ENCODE results near the gene UBE2E1.

Gene UBE2E1

DNA sequence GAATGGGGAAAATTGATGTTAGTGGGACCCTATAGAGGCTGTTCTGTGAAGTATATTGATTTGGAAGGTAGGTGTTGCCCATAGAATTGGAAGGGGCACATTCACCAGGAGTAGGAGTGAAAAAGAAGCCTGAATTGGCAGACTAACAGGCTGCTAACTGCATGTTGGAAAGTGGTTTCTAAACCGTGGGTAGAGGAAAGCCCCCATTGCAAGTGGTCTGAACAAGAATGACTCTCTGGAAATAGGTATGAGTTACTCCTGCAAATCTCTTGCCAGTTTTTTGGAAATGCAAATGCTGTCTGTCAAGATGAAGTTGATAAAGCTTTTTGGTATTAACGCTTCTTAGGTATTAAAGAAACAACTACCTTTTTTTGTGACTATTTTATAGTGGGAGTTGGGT is 3.5 kb downstream of the UBE2E1 start:
- H3K27me3 ChIP-seq (ENCODE audit: control insufficient read depth, insufficient read depth, low read length), result no peaks in the 10 kb centered on the region
- H3K4me1 ChIP-seq (ENCODE audit: control insufficient read depth, insufficient read depth, low read length), result peaks cover 47% of the 10 kb centered on the region
- peak overlapping the region; percentile 70; the same call in 1 of the 2 replicates for H3K4me3 ChIP-seq (ENCODE audit: low read depth, low read length)
- H3K9me3 ChIP-seq (ENCODE audit: control insufficient read depth, insufficient read depth, low read depth, low read length), result no peaks in the 10 kb centered on the region
- peaks cover 8% of the 10 kb centered on the region; the same call in 1 of the 2 replicates for H3K36me3 ChIP-seq (ENCODE audit: control insufficient read depth, insufficient read depth, low read length)
- H3K27ac ChIP-seq (ENCODE audit: low read depth, low read length), result no peak overlapping the region
- no peak overlapping the region for H3K9ac ChIP-seq (ENCODE audit: low read length)

- H3K9me3 ChIP-seq (ENCODE audit: control insufficient read depth, insufficient read depth, low read depth, low read length), result no peaks in the 10 kb centered on the region
- H3K4me1 ChIP-seq (ENCODE audit: control insufficient read depth, insufficient read depth, low read length), result peaks cover 47% of the 10 kb centered on the region
- H3K9ac ChIP-seq (ENCODE audit: low read length), result peak overlapping the region; percentile 89
Observed at GRCh38 chr3:23809840-23810342, 4.1 kb downstream of the UBE2E1 start.

GRCh38 chr3:23810343-23811184 is 4.8 kb downstream of the UBE2E1 start:
- Histone ChIP-seq H3K4me1 (ENCODE audit: control insufficient read depth, insufficient read depth, low read length) (peaks cover 42% of the 10 kb centered on the region), H3K27ac (ENCODE audit: low read depth, low read length) (peak overlapping the region; percentile 76), H3K4me3 (ENCODE audit: low read depth, low read length) (peak overlapping the region; percentile 70)

More at GRCh38 chr3:23809840-23810342, 4.1 kb downstream of the UBE2E1 start:
- H3K36me3 ChIP-seq (ENCODE audit: control insufficient read depth, insufficient read depth, low read length), result peaks cover 8% of the 10 kb centered on the region; the same call in 1 of the 2 replicates
- H3K27me3 ChIP-seq (ENCODE audit: control insufficient read depth, insufficient read depth, low read length), result no peaks in the 10 kb centered on the region
- peak overlapping the region; percentile 76; the same call in 1 of the 2 replicates for H3K27ac ChIP-seq (ENCODE audit: low read depth, low read length)
- peak overlapping the region; percentile 70 for H3K4me3 ChIP-seq (ENCODE audit: low read depth, low read length)

DNA sequence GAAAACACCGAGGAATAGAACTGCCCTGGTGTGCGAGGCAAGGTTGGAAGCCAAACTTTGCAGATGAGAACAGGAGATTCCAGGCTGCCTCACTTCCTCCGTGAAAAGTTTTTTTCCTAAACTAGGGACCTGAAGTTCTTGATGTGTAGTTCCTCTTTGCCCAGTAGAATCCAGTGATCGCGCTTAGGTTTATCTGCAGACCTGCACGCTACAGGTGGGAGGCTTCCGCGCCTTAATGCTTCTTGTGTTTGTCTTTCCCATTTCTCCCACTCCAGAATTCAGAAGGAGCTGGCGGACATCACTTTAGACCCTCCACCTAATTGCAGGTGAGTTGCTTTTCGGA is 5.4 kb downstream of the UBE2E1 start:
- Histone ChIP-seq H3K4me1 (ENCODE audit: control insufficient read depth, insufficient read depth, low read length) (peaks cover 42% of the 10 kb centered on the region), H3K36me3 (ENCODE audit: control insufficient read depth, insufficient read depth, low read length) (peaks cover 8% of the 10 kb centered on the region; the same call in 1 of the 2 replicates), H3K27me3 (ENCODE audit: control insufficient read depth, insufficient read depth, low read length) (no peaks in the 10 kb centered on the region), H3K9ac (ENCODE audit: low read length) (peak overlapping the region; percentile 89), H3K27ac (ENCODE audit: low read depth, low read length) (peak overlapping the region; percentile 26), H3K4me3 (ENCODE audit: low read depth, low read length) (peak overlapping the region; percentile 70), H3K9me3 (ENCODE audit: control insufficient read depth, insufficient read depth, low read depth, low read length) (no peaks in the 10 kb centered on the region)

More at GRCh38 chr3:23810343-23811184, 4.8 kb downstream of the UBE2E1 start:
- peaks cover 8% of the 10 kb centered on the region; the same call in 1 of the 2 replicates for H3K36me3 ChIP-seq (ENCODE audit: control insufficient read depth, insufficient read depth, low read length)
- H3K9ac ChIP-seq (ENCODE audit: low read length), result peak overlapping the region; percentile 89
- H3K9me3 ChIP-seq (ENCODE audit: control insufficient read depth, insufficient read depth, low read depth, low read length), result no peaks in the 10 kb centered on the region
- H3K27me3 ChIP-seq (ENCODE audit: control insufficient read depth, insufficient read depth, low read length), result no peaks in the 10 kb centered on the region

GRCh38 chr3:23811919-23812318 is 6.2 kb downstream of the UBE2E1 start:
- Histone ChIP-seq H3K9me3 (ENCODE audit: control insufficient read depth, insufficient read depth, low read depth, low read length) (no peaks in the 10 kb centered on the region), H3K36me3 (ENCODE audit: control insufficient read depth, insufficient read depth, low read length) (peaks cover 8% of the 10 kb centered on the region; the same call in 1 of the 2 replicates), H3K4me3 (ENCODE audit: low read depth, low read length) (peak overlapping the region; percentile 70; the same call in 1 of the 2 replicates), H3K4me1 (ENCODE audit: control insufficient read depth, insufficient read depth, low read length) (peaks cover 42% of the 10 kb centered on the region), H3K9ac (ENCODE audit: low read length) (no peak overlapping the region), H3K27me3 (ENCODE audit: control insufficient read depth, insufficient read depth, low read length) (no peaks in the 10 kb centered on the region), H3K27ac (ENCODE audit: low read depth, low read length) (no peak overlapping the region)

- H3K9ac ChIP-seq (ENCODE audit: low read length), result no peak overlapping the region
- H3K27me3 ChIP-seq (ENCODE audit: control insufficient read depth, insufficient read depth, low read length), result no peaks in the 10 kb centered on the region
- peaks cover 24% of the 10 kb centered on the region for H3K4me1 ChIP-seq (ENCODE audit: control insufficient read depth, insufficient read depth, low read length)
- peaks cover 7% of the 10 kb centered on the region for H3K36me3 ChIP-seq (ENCODE audit: control insufficient read depth, insufficient read depth, low read length)
- no peaks in the 10 kb centered on the region for H3K9me3 ChIP-seq (ENCODE audit: control insufficient read depth, insufficient read depth, low read depth, low read length)
- H3K4me3 ChIP-seq (ENCODE audit: low read depth, low read length), result no peak overlapping the region
- no peak overlapping the region for H3K27ac ChIP-seq (ENCODE audit: low read depth, low read length)
Observed at GRCh38 chr3:23815879-23816278, 10.1 kb downstream of the UBE2E1 start.

GRCh38 chr3:23816721-23817120 is 11.0 kb downstream of the UBE2E1 start:
- H3K4me3 ChIP-seq (ENCODE audit: low read depth, low read length), result no peak overlapping the region
- no peak overlapping the region for H3K9ac ChIP-seq (ENCODE audit: low read length)
- no peak overlapping the region for H3K27ac ChIP-seq (ENCODE audit: low read depth, low read length)
- H3K27me3 ChIP-seq (ENCODE audit: control insufficient read depth, insufficient read depth, low read length), result no peaks in the 10 kb centered on the region
- peaks cover 7% of the 10 kb centered on the region for H3K36me3 ChIP-seq (ENCODE audit: control insufficient read depth, insufficient read depth, low read length)
- peaks cover 21% of the 10 kb centered on the region for H3K4me1 ChIP-seq (ENCODE audit: control insufficient read depth, insufficient read depth, low read length)
- H3K9me3 ChIP-seq (ENCODE audit: control insufficient read depth, insufficient read depth, low read depth, low read length), result no peaks in the 10 kb centered on the region

- H3K36me3 ChIP-seq (ENCODE audit: control insufficient read depth, insufficient read depth, low read length), result peaks cover 7% of the 10 kb centered on the region
- no peaks in the 10 kb centered on the region for H3K9me3 ChIP-seq (ENCODE audit: control insufficient read depth, insufficient read depth, low read depth, low read length)
- H3K9ac ChIP-seq (ENCODE audit: low read length), result no peak overlapping the region
- peaks cover 17% of the 10 kb centered on the region for H3K4me1 ChIP-seq (ENCODE audit: control insufficient read depth, insufficient read depth, low read length)
- no peak overlapping the region for H3K4me3 ChIP-seq (ENCODE audit: low read depth, low read length)
- no peak overlapping the region for H3K27ac ChIP-seq (ENCODE audit: low read depth, low read length)
- H3K27me3 ChIP-seq (ENCODE audit: control insufficient read depth, insufficient read depth, low read length), result no peaks in the 10 kb centered on the region
Observed at GRCh38 chr3:23817508-23818223, 11.9 kb downstream of the UBE2E1 start.

- Histone ChIP-seq H3K27ac (ENCODE audit: low read depth, low read length) (no peak overlapping the region), H3K9me3 (ENCODE audit: control insufficient read depth, insufficient read depth, low read depth, low read length) (no peaks in the 10 kb centered on the region), H3K4me3 (ENCODE audit: low read depth, low read length) (no peak overlapping the region), H3K9ac (ENCODE audit: low read length) (no peak overlapping the region), H3K4me1 (ENCODE audit: control insufficient read depth, insufficient read depth, low read length) (peaks cover 37% of the 10 kb centered on the region), H3K27me3 (ENCODE audit: control insufficient read depth, insufficient read depth, low read length) (no peaks in the 10 kb centered on the region), H3K36me3 (ENCODE audit: control insufficient read depth, insufficient read depth, low read length) (peaks cover 7% of the 10 kb centered on the region)
Observed at GRCh38 chr3:23819599-23820360, 14.0 kb downstream of the UBE2E1 start.

DNA sequence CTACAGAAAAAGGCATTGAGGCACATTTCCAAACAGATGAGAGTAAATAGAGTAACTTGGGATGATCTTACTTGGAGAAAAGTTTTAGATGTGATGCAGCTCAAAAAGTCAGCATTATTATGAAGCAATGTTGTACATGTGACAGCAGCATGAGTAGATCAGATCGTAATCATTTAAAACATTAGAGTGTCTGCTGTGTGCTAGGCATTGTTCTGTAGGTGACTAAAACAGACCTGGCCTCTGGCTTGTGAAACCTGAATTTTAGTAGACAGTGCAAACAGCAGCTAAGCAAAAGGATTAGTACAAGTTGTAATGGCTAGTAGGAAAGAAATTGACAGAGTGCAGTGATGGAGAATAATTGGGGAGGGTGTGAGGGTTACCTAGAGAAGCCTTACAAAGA is 15.1 kb downstream of the UBE2E1 start:
- Histone ChIP-seq H3K9ac (ENCODE audit: low read length) (no peak overlapping the region), H3K27ac (ENCODE audit: low read depth, low read length) (no peak overlapping the region), H3K36me3 (ENCODE audit: control insufficient read depth, insufficient read depth, low read length) (peaks cover 7% of the 10 kb centered on the region), H3K9me3 (ENCODE audit: control insufficient read depth, insufficient read depth, low read depth, low read length) (no peaks in the 10 kb centered on the region), H3K4me3 (ENCODE audit: low read depth, low read length) (no peak overlapping the region), H3K4me1 (ENCODE audit: control insufficient read depth, insufficient read depth, low read length) (peaks cover 39% of the 10 kb centered on the region), H3K27me3 (ENCODE audit: control insufficient read depth, insufficient read depth, low read length) (no peaks in the 10 kb centered on the region)
